HG03520 (cell line): ENCODE measurements around the gene RPUSD3.
"Not testable (repeated sequence)": the region's sequence is repeated elsewhere in the genome, so short reads cannot be mapped to it uniquely, and the experiment has no call there.

Source experiments
- ATAC-seq: cut with Tn5 transposase; IDR thresholded peaks from one replicate; pipeline ENCODE4 v1.9.1; 2021; ENCODE audit warnings: mild to moderate bottlenecking, moderate library complexity; ENCODE audit not compliant: unreplicated experiment

The RPUSD3 gene

GRCh38 chr3:9865125-9865637 lies 21.4 kb upstream of the RPUSD3 start:
- not testable (repeated sequence) for ATAC-seq

- ATAC-seq = no peak
Measured at GRCh38 chr3:9864200-9864927, 20.6 kb upstream of the RPUSD3 start.

- no peak for ATAC-seq
Measured at GRCh38 chr3:9863058-9863772, 19.4 kb upstream of the RPUSD3 start.

DNA sequence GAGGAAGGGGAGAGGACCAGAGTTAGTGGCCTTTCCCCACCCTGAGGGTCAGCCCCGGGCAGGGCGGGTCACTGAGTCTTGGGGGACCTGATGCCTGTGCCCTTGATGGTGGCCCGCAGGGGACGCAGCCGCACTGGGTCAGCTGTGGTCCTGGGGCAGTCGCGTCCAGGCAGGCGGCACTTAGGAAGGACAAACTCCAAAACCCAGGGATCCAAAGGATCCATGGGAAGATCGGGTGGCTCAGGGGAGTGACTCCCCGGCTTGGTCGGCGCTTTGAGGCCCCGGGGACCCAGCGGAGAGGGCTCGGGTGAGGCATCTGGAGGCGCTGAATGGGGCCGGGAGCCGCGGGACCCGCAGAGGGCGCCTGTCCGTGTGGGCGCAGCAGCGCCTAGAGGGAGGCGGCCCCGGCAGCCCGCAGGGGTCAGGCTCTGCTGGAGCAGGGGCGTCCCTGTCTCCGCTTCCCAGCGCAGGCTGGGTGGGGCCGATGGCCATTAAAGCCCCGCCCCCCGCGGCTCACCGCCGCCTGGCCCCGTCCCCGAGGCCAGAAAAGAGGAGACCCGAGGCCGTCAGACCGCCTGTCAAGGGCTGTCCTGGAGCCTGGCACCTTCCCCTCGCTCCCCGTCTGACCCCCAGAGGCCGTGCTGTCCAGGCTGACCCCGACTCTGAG lies 18.7 kb upstream of the RPUSD3 start:
- no peak for ATAC-seq

DNA sequence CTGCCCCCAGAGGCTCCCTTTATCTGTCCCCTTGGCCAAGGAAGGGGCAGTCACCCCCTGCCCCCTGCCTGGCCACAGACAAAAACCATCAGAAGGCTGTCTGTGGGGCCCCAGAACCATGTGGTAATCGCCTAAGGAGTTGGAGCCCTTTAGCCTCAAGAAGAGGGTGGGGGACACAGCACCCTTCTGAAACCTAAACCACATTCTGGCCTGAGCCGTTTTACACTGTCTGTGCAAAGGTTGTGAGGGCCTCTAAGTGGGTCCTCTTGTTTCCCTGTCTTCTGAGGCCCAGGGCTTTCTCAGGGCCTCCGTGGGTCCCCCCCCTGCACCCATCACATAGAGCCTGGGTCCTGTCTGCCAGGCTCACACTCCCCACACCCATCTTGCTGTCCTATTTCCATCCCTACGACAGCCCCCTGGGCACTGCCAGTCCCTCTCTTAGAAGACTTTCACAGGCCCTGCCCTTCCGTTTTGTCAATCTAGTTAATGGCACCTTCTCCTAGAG lies 17.9 kb upstream of the RPUSD3 start:
- no peak for ATAC-seq

GRCh38 chr3:9861201-9861600 lies 17.4 kb upstream of the RPUSD3 start:
- ATAC-seq = no peak

DNA sequence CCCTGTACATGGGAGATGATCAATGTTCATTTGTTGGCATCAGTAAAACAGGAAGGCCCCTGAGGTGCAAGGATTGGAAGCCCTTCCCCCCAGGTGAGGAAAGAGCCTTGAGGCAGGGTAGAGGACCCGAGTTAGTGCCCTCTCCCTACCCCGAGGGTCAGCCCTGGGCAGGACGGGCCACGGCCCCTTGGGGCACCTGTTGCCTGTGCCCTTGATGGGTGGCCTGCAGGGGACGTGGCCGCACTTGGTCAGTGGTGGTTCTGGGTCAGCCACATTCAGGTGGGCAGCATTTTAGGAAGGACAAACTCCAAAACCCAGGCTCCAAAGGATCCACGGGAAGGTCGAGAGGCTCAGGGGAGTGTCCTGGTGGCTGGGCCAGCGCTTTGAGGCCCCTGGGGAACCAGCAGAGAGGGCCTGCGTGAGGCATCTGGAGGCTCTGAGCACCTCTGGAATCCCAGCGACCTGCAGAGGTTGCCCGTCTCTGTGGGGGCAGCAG lies 15.8 kb upstream of the RPUSD3 start:
- no peak for ATAC-seq

GRCh38 chr3:9855594-9855993 lies 11.8 kb upstream of the RPUSD3 start:
- ATAC-seq = no peak

GRCh38 chr3:9854291-9854940 lies 10.6 kb upstream of the RPUSD3 start:
- ATAC-seq = not testable (repeated sequence)

- no peak for ATAC-seq
Measured at GRCh38 chr3:9852528-9852927, 8.7 kb upstream of the RPUSD3 start.

- not testable (repeated sequence) for ATAC-seq
Measured at GRCh38 chr3:9851926-9852325, 8.1 kb upstream of the RPUSD3 start.

GRCh38 chr3:9851383-9851782 lies 7.6 kb upstream of the RPUSD3 start:
- not testable (repeated sequence) for ATAC-seq

- not testable (repeated sequence) for ATAC-seq
Measured at GRCh38 chr3:9848860-9849259, 5.1 kb upstream of the RPUSD3 start.

- ATAC-seq = not testable (repeated sequence)
Measured at GRCh38 chr3:9847870-9848269, 4.1 kb upstream of the RPUSD3 start.

- no peak for ATAC-seq
Measured at GRCh38 chr3:9846931-9847488, 3.2 kb upstream of the RPUSD3 start.

- ATAC-seq = no peak
Measured at GRCh38 chr3:9846231-9846630, 2.4 kb upstream of the RPUSD3 start.

DNA sequence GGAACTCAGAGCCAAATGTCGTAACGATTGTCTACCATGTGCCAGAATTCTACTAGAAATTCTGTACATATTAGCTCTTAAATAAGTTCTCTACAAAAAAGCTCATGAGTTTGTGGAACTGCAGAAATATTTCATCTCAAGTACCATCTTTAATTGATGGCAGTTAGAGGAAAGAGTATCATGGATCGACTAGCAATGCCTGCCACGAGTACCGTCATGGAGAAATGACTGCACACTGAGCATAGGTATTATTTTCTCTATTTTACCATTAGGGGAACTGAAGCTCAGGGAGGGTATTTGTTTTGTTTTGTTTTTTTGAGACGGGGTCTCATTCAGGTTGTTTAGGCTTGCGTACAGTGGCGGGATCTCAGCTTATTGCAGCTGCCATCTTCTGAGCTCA lies 2.8 kb downstream of the RPUSD3 start:
- no peak for ATAC-seq

- no peak for ATAC-seq
Measured at GRCh38 chr3:9838856-9839255, 5.0 kb downstream of the RPUSD3 start.

- ATAC-seq = no peak
Measured at GRCh38 chr3:9837701-9838582, 5.9 kb downstream of the RPUSD3 start.
